Upper lobe of right lung (tissue), 1 donor: ENCODE data around the gene PPFIBP2. TPM values are rescaled to one million over a fixed set of nuclear protein-coding genes. Genes with fewer than 3 reads are reported as not detected.

ENCODE experiments used
- ATAC-seq: fragments of 200-7000 bp; cut with Tn5 transposase; one replicate; pipeline ENCODE4 v1.9.1; 2020; ENCODE audit warnings: mild to moderate bottlenecking, moderate library complexity
- DNase-seq: peaks from one replicate; pipeline ENCODE4 v3.0.0-alpha.2; 2020
- H3K27ac ChIP-seq: fragments of 200-600 bp; one replicate; pipeline ENCODE4 v1.8.0; 2022
- H3K27me3 ChIP-seq: fragments of 200-600 bp; one replicate; pipeline ENCODE4 v1.8.0; 2022; ENCODE audit warnings: mild to moderate bottlenecking
- H3K36me3 ChIP-seq: fragments of 200-600 bp; one replicate; pipeline ENCODE4 v1.8.0; 2022
- H3K4me1 ChIP-seq: fragments of 200-600 bp; one replicate; pipeline ENCODE4 v1.8.0; 2022
- H3K4me3 ChIP-seq: fragments of 200-600 bp; one replicate; pipeline ENCODE4 v1.8.0; 2022; ENCODE audit warnings: mild to moderate bottlenecking
- H3K9me3 ChIP-seq: fragments of 200-600 bp; one replicate; pipeline ENCODE4 v1.8.0; 2022
- CTCF ChIP-seq: fragments of 200-600 bp; IDR thresholded peaks from one replicate; pipeline ENCODE4 v1.8.0; 2022; ENCODE audit warnings: antibody characterized with exemption
- intact Hi-C: fragments of 100-400 bp; cut with DNase I; formaldehyde crosslinking; loops from one replicate; pipeline ENCODE4 v1.11.0; 2022
- total RNA-seq: library from RNA; stranded (reverse); fragmentation: NEBNext Ultra II Directional; extraction: Animal tissue kit (Norgen Biotek cat#: 25700); gene quantifications from one replicate; pipeline ENCODE4 v1.2.1, GENCODE V29; 2021
- donor health status: DM: no; HTN: yes; CAD: no; lungs with severe emphysema.

The PPFIBP2 gene
- total RNA-seq, 1 donor from 2014 or later, result 26.8 TPM

- no peak for TF ChIP-seq CTCF
- DNase-seq (no peak), ATAC-seq (no peak)
- H3K9me3 ChIP-seq, result no peaks in the 10 kb centered on the region
- H3K36me3 ChIP-seq, result no peaks in the 10 kb centered on the region
- intact Hi-C loops, result no loop called here
- no peak overlapping the region for H3K4me3 ChIP-seq
- no peaks in the 10 kb centered on the region for H3K27me3 ChIP-seq
- H3K4me1 ChIP-seq, result peaks cover 9% of the 10 kb centered on the region
- no peak overlapping the region for H3K27ac ChIP-seq
These were observed 154.7 kb downstream of the PPFIBP2 start for GRCh38 chr11:7668464-7668863.

- intact Hi-C loops, result no loop called here
- H3K36me3 ChIP-seq, result no peaks in the 10 kb centered on the region
- no peaks in the 10 kb centered on the region for H3K9me3 ChIP-seq
- no peak for TF ChIP-seq CTCF
- peaks cover 11% of the 10 kb centered on the region for H3K4me1 ChIP-seq
- H3K4me3 ChIP-seq, result no peak overlapping the region
- ATAC-seq, result no peak
- no peak for DNase-seq
- no peaks in the 10 kb centered on the region for H3K27me3 ChIP-seq
- no peak overlapping the region for H3K27ac ChIP-seq
These were observed 155.1 kb downstream of the PPFIBP2 start for GRCh38 chr11:7668911-7669310.

GRCh38 chr11:7670641-7671040 is 156.8 kb downstream of the PPFIBP2 start:
- intact Hi-C loops, result no loop called here
- no peaks in the 10 kb centered on the region for H3K36me3 ChIP-seq
- no peaks in the 10 kb centered on the region for H3K27me3 ChIP-seq
- H3K4me1 ChIP-seq, result peaks cover 16% of the 10 kb centered on the region
- no peak for TF ChIP-seq CTCF
- H3K27ac ChIP-seq, result no peak overlapping the region
- no peak overlapping the region for H3K4me3 ChIP-seq
- no peak for DNase-seq
- no peak for ATAC-seq
- H3K9me3 ChIP-seq, result no peaks in the 10 kb centered on the region

- Histone ChIP-seq H3K4me1 (peaks cover 16% of the 10 kb centered on the region), H3K4me3 (no peak overlapping the region), H3K27ac (no peak overlapping the region), H3K27me3 (no peaks in the 10 kb centered on the region), H3K36me3 (no peaks in the 10 kb centered on the region), H3K9me3 (no peaks in the 10 kb centered on the region)
- no peak for ATAC-seq
- DNase-seq, result no peak
- intact Hi-C loops, result no loop called here
- no peak for TF ChIP-seq CTCF
These were observed 157.8 kb downstream of the PPFIBP2 start for GRCh38 chr11:7671347-7672215.

GRCh38 chr11:7672276-7672959 is 158.6 kb downstream of the PPFIBP2 start:
- intact Hi-C loops, result no loop called here

More at GRCh38 chr11:7672276-7672959, 158.6 kb downstream of the PPFIBP2 start:
- H3K4me3 ChIP-seq, result peak overlapping the region; percentile 59
- no peaks in the 10 kb centered on the region for H3K9me3 ChIP-seq
- H3K4me1 ChIP-seq, result peaks cover 16% of the 10 kb centered on the region
- DNase-seq, result no peak
- no peak overlapping the region for H3K27ac ChIP-seq
- H3K36me3 ChIP-seq, result no peaks in the 10 kb centered on the region
- ATAC-seq, result no peak
- no peaks in the 10 kb centered on the region for H3K27me3 ChIP-seq
- TF ChIP-seq CTCF, result no peak
